ENCODE measurements around the gene HDAC9.
"Not testable (repeated sequence)": the region's sequence is repeated elsewhere in the genome, so short reads cannot be mapped to it uniquely, and the experiment has no call there.

Gene HDAC9

DNA sequence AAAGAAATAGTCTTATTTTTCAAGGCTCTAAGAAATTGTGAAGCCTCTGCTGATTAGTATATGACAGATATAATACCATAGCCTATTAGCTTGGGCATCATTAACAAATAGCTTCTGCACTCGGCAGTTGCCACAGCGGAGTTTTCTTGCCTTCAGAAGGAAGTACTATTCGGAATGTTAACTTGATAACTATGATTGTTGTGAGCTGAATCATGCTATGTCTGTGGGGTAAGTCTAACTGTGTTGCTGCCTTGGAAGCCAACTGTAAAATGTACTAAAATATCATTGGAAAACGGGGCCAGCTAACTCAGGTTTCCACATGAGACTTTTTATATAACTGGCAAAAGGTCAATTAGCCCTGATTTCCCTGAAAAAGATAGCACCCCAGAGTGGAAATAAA is 528.7 kb downstream of the HDAC9 start:
- DNase-seq (ENCODE audit: low read depth), result no peak

DNA sequence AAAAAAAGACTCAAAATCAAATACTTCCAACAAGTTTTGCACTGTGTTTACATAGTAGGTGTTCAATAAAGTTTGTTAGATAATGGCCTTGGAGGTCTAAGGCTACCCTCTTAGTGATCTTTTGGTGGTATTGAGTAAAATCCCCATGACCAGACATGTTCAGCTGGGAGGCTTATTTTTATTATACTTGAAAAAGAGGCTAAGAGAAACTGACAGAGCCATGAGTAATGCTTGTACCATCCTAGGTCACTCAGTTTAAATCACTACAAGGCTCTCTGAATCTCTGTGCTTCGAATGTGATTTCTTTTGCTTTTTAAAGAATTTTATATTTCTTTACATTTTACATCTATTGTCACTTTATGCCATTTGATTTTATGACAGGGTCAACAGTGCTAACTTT is 531.3 kb downstream of the HDAC9 start:
- no peak for DNase-seq (ENCODE audit: low read depth)

DNA sequence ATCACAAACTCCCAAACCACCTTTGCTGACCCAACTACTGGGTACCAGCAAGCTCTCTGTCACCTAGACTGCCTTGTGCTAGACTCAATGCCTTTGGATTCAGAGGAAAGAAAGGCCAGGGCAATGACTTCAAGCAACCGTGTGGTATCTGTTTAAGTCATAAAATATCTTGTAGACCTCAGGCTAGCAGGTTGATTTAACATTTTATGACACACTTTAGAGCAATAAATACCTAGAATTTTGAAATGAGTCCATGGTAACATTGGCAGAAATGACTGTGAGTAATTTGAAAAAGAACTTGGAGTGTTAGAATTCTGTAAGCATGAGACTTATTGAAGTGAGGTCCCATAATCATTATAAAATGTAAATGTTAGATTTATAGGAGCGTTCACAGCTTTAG is 534.7 kb downstream of the HDAC9 start:
- DNase-seq (ENCODE audit: low read depth), result no peak

DNA sequence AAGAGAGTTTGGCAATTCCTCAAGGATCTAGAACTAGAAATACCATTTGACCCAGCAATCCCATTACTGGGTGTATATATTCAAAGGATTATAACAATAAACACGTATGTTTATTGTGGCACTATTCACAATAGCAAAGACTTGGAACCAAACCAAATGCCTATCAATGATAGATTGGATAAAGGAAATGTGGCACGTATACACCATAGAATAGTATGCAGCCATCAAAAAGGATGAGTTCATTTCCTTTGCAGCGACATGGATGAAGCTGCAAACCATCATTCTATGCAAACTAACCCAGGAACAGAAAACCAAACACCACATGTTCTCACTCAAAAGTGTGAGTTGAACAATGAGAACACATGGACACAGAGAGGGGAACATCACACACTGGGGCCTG is 537.4 kb downstream of the HDAC9 start:
- not testable (repeated sequence) for DNase-seq (ENCODE audit: low read depth)

DNA sequence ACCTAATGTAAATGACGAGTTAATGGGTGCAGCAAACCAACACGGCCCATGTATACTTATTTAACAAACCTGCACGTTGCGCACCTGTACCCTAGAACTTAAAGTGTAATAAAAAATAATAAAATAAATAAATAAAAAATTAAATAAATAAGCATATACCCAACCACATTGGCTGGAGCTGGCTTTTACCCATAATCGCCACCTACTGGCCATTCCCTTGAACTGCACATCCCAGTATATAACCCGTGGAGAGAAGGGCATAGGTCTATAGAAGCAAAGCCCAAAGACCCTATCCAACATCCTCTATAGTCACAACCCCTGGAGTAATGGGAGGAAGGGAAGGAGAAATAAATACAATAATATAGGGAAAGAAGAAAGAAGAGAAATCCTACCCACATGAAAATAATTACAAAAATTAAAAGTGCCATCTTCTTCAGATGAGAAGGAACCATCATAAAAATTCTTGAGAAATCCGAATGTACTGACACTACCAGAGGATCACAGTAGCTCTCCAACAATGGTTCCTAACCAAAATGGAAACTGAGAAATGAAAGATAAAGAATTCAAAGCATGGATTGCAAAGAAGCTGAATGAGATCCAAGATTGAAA is 556.3 kb downstream of the HDAC9 start:
- no peak for DNase-seq (ENCODE audit: low read depth)

All from HS-27A (cell line).